ENCODE data around the gene BCKDHB. TPM values are rescaled to one million over a fixed set of nuclear protein-coding genes. Genes with fewer than 3 reads are reported as not detected.

The BCKDHB gene
- polyA plus RNA-seq, 1 donor (not counting 4 experiments of a cell fraction or from before 2014, with no cell fraction given) = 20.9 TPM

GRCh38 chr6:80170433-80170832 lies 64.0 kb downstream of the BCKDHB start:
- FAIRE-seq (no peak), DNase-seq (ENCODE audit: low read depth, low spot score) (no peak)
- Histone ChIP-seq H3K4me2 (ENCODE audit: control insufficient read depth, extremely low read depth, insufficient read depth, low read depth, low read length) (no peak overlapping the region), H3K27me3 (ENCODE audit: control insufficient read depth, extremely low read depth, insufficient read depth, low read length) (no peaks in the 10 kb centered on the region), H4K20me1 (ENCODE audit: control insufficient read depth, extremely low read depth, insufficient read depth, low read length) (no peaks in the 10 kb centered on the region), H3K79me2 (ENCODE audit: control insufficient read depth, insufficient read depth, low read length) (no peaks in the 10 kb centered on the region), H3K27ac (ENCODE audit: control insufficient read depth, insufficient read depth, low read length) (no peak overlapping the region), H3K4me1 (ENCODE audit: control insufficient read depth, extremely low read depth, insufficient read depth, low read length) (peaks cover 5% of the 10 kb centered on the region), H3K9me1 (ENCODE audit: control insufficient read depth, extremely low read depth, insufficient read depth, low read length) (no peaks in the 10 kb centered on the region), H3K9ac (ENCODE audit: control insufficient read depth, extremely low read depth, insufficient read depth, low read length) (no peak overlapping the region), H3K9me3 (ENCODE audit: control insufficient read depth, low read depth, low read length) (no peaks in the 10 kb centered on the region), H2AFZ (ENCODE audit: control insufficient read depth, low read length) (no peak overlapping the region), H3K36me3 (ENCODE audit: control insufficient read depth in 2 of 2, extremely low read depth in 1 of 2, insufficient read depth in 2 of 2, low read length in 2 of 2) (no peaks in the 10 kb centered on the region), H3K4me3 (ENCODE audit: control insufficient read depth in 2 of 3, extremely low read depth in 1 of 3, insufficient read depth in 2 of 3, low read depth in 1 of 3, low read length in 3 of 3) (no peak overlapping the region)
- TF ChIP-seq EZH2 (IDR thresholded peaks at IDR 0.05; ENCODE audit: low read length) (no peak), CTCF (optimal IDR thresholded peaks at IDR 0.05 in 1 of 3, IDR thresholded peaks at IDR 0.05 in 1 of 3, conservative IDR thresholded peaks at IDR 0.05 in 1 of 3; ENCODE audit: extremely low read depth in 1 of 3, insufficient read depth in 2 of 3, low read length in 3 of 3) (no peak)
- dilution Hi-C loops (cut with MboI; ENCODE audit: extremely low pct_ligation_motif_present, low sequenced_read_pairs) = no loop called here

- H3K27ac ChIP-seq (ENCODE audit: control insufficient read depth, insufficient read depth, low read length) = no peak overlapping the region
- H3K4me3 ChIP-seq (ENCODE audit: control insufficient read depth in 2 of 3, extremely low read depth in 1 of 3, insufficient read depth in 2 of 3, low read depth in 1 of 3, low read length in 3 of 3) = no peak overlapping the region
- FAIRE-seq (no peak), DNase-seq (ENCODE audit: low read depth, low spot score) (no peak)
- no peak for TF ChIP-seq EZH2 (IDR thresholded peaks at IDR 0.05; ENCODE audit: low read length)
- TF ChIP-seq CTCF (optimal IDR thresholded peaks at IDR 0.05 in 1 of 3, IDR thresholded peaks at IDR 0.05 in 1 of 3, conservative IDR thresholded peaks at IDR 0.05 in 1 of 3; ENCODE audit: extremely low read depth in 1 of 3, insufficient read depth in 2 of 3, low read length in 3 of 3) = no peak
- dilution Hi-C loops (cut with MboI; ENCODE audit: extremely low pct_ligation_motif_present, low sequenced_read_pairs) = no loop called here
- no peaks in the 10 kb centered on the region for H3K79me2 ChIP-seq (ENCODE audit: control insufficient read depth, insufficient read depth, low read length)
- H2AFZ ChIP-seq (ENCODE audit: control insufficient read depth, low read length) = no peak overlapping the region
- H3K36me3 ChIP-seq (ENCODE audit: control insufficient read depth in 2 of 2, extremely low read depth in 1 of 2, insufficient read depth in 2 of 2, low read length in 2 of 2) = peaks cover 0 to 1% of the 10 kb centered on the region in 2 experiments
- H3K9ac ChIP-seq (ENCODE audit: control insufficient read depth, extremely low read depth, insufficient read depth, low read length) = no peak overlapping the region
- no peaks in the 10 kb centered on the region for H3K4me1 ChIP-seq (ENCODE audit: control insufficient read depth, extremely low read depth, insufficient read depth, low read length)
- H3K27me3 ChIP-seq (ENCODE audit: control insufficient read depth, extremely low read depth, insufficient read depth, low read length) = no peaks in the 10 kb centered on the region
- H3K9me3 ChIP-seq (ENCODE audit: control insufficient read depth, low read depth, low read length) = no peaks in the 10 kb centered on the region
- H3K4me2 ChIP-seq (ENCODE audit: control insufficient read depth, extremely low read depth, insufficient read depth, low read depth, low read length) = no peak overlapping the region
- H3K9me1 ChIP-seq (ENCODE audit: control insufficient read depth, extremely low read depth, insufficient read depth, low read length) = no peaks in the 10 kb centered on the region
- no peaks in the 10 kb centered on the region for H4K20me1 ChIP-seq (ENCODE audit: control insufficient read depth, extremely low read depth, insufficient read depth, low read length)
These were observed 66.9 kb downstream of the BCKDHB start for GRCh38 chr6:80173411-80173810.
